Left ventricle myocardium inferior (tissue), 1 donor: ENCODE data around the gene FKBP8. TPM values are rescaled to one million over a fixed set of nuclear protein-coding genes. Genes with fewer than 3 reads are reported as not detected.
"Not testable (repeated sequence)": the region's sequence is repeated elsewhere in the genome, so short reads cannot be mapped to it uniquely, and the experiment has no call there.

ENCODE experiments used
- DNase-seq: peaks from one replicate; pipeline ENCODE4 v3.0.0-alpha.2; 2020
- H3K27ac ChIP-seq: fragments of 200-600 bp; replicated peaks from 2 replicates; pipeline ENCODE4 v1.8.0; 2021
- H3K27me3 ChIP-seq: fragments of 200-600 bp; 2 replicates; pipeline ENCODE4 v1.8.0; 2021; ENCODE audit warnings: low read depth
- H3K36me3 ChIP-seq: fragments of 200-600 bp; 2 replicates; pipeline ENCODE4 v1.8.0; 2021
- H3K4me1 ChIP-seq: fragments of 200-600 bp; 2 replicates; pipeline ENCODE4 v1.8.0; 2021
- H3K4me3 ChIP-seq: fragments of 200-600 bp; 2 replicates; pipeline ENCODE4 v1.8.0; 2021; ENCODE audit warnings: mild to moderate bottlenecking, moderate library complexity
- H3K9me3 ChIP-seq: fragments of 200-600 bp; replicated peaks from 2 replicates; pipeline ENCODE4 v1.8.0; 2021
- intact Hi-C: fragments of 100-400 bp; cut with micrococcal nuclease; formaldehyde crosslinking; loops from one replicate; pipeline ENCODE4 v1.11.0; 2022
- total RNA-seq: library from RNA; stranded (reverse); fragmentation: NEBNext Ultra II Directional; extraction: Animal tissue kit (Norgen Biotek cat#: 25700); gene quantifications from one replicate; pipeline ENCODE4 v1.2.1, GENCODE V29; 2021
- TF ChIP-seq, protein P1 (sequence below): fragments of 200-600 bp; IDR thresholded peaks from 2 replicates; pipeline ENCODE4 v1.8.0; 2021; ENCODE audit warnings: antibody characterized with exemption, mild to moderate bottlenecking, borderline replicate concordance
- donor health status: DM: no; HTN: yes; CAD: no; lungs with severe emphysema.

Gene FKBP8
- total RNA-seq, 1 donor from 2014 or later = 153 TPM

DNA sequence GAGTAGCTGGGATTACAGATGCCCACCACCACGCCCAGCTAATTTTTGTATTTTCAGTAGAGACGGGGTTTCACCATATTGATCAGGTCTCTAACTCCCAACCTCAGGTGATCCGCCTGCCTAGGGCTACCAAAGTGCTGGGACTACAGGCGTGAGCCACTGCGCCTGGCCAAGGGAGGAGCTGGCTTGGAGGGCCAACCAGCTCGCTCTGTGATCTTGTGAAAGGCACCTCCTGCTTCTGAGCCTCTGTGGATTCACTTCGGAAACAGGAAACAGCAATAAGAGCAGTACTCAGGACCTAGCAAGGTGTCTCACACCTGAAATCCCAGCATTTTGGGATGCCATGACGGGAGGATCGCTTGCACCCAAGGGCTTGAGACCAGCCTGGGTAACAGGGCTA, 19.5 kb downstream of the FKBP8 start:
- Histone ChIP-seq H3K27ac (no peak overlapping the region), H3K27me3 (no peaks in the 10 kb centered on the region), H3K9me3 (no peaks in the 10 kb centered on the region), H3K4me1 (peaks cover 34% of the 10 kb centered on the region), H3K4me3 (no peak overlapping the region), H3K36me3 (no peaks in the 10 kb centered on the region)
- intact Hi-C loops = loop anchor here (5.0 kb wide), 1 partner anchor 57 kb away; no protein-coding TSS in a partner anchor
- TF ChIP-seq, protein P1, sequence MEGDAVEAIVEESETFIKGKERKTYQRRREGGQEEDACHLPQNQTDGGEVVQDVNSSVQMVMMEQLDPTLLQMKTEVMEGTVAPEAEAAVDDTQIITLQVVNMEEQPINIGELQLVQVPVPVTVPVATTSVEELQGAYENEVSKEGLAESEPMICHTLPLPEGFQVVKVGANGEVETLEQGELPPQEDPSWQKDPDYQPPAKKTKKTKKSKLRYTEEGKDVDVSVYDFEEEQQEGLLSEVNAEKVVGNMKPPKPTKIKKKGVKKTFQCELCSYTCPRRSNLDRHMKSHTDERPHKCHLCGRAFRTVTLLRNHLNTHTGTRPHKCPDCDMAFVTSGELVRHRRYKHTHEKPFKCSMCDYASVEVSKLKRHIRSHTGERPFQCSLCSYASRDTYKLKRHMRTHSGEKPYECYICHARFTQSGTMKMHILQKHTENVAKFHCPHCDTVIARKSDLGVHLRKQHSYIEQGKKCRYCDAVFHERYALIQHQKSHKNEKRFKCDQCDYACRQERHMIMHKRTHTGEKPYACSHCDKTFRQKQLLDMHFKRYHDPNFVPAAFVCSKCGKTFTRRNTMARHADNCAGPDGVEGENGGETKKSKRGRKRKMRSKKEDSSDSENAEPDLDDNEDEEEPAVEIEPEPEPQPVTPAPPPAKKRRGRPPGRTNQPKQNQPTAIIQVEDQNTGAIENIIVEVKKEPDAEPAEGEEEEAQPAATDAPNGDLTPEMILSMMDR = no peak
- no peak for DNase-seq

DNA sequence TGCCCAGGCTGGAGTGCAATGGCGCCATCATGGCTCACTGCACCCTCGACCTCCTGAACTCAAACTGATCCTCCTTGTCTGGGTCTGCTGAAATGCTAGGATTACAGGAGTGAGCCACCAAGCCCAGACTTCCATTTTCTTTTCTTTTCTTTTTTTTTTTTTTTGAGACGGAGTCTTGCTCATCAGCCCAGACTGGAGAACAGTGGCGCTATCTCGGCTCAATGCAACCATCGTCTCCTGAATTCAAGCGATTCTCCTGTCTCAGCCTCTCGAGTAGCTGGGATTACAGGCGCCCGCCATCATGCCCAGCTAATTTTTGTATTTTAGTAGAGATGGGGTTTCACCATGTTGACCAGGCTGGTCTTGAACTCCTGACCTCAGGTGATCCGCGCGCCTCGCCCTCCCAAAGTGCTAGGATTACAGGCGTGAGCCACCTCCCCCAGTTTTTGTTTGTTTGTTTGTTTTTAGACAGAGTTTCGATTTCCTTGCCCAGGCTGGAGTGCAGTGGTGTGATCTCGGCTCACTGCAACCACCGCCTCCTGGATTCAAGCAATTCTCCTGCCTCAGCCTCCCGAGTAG, 20.4 kb downstream of the FKBP8 start:
- not testable (repeated sequence) for H3K36me3 ChIP-seq, DNase-seq, H3K9me3 ChIP-seq, H3K27me3 ChIP-seq
- Histone ChIP-seq H3K27ac (peak overlapping the region; percentile 94), H3K4me1 (peaks cover 42% of the 10 kb centered on the region), H3K4me3 (peak overlapping the region; percentile 94)
- intact Hi-C loops = loop anchor here (5.0 kb wide), 1 partner anchor 56 kb away; no protein-coding TSS in a partner anchor

DNA sequence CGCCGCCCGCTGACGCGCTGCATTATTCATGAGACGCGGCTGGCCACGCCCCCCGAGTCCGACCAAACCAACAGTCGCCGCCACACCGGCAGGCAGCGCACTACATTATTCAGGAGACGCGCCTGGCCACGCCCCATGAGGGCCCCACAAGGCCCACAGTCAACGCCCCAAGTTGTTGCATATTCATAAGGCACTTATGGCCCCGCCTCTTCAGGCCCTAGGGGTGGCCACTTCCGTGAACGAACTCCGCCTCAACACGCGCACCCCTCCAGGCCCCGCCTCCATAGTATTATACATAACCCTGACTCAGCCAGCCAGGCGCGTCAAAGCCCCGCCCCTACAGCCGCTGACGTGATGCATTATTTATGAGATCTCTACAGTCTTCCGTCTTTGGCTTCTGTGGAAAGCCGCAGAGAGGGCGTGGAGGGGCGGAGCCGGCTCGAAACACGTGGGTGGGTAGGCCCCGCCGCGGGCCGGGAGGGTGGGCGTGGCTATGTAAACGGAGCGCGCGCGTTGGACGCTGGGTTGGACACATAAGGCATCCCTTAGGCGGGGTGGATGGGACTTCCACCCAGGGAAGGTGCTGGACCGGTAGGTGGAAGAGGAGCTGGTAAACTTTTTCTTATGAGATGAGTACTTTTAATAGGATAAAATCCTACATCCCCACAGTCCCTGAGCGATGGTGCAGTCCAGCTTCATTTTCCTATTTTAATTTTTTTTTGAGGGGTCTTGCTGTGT, 21.1 kb downstream of the FKBP8 start:
- no peaks in the 10 kb centered on the region for H3K9me3 ChIP-seq
- DNase-seq = peak; percentile 100
- TF ChIP-seq, protein P1 = no peak
- H3K4me3 ChIP-seq = peak overlapping the region; percentile 94
- H3K4me1 ChIP-seq = peaks cover 43% of the 10 kb centered on the region
- H3K27me3 ChIP-seq = no peaks in the 10 kb centered on the region
- peak overlapping the region; percentile 94 for H3K27ac ChIP-seq
- intact Hi-C loops = loop anchor here (5.0 kb wide), 1 partner anchor 55 kb away; no protein-coding TSS in a partner anchor
- no peaks in the 10 kb centered on the region for H3K36me3 ChIP-seq

DNA sequence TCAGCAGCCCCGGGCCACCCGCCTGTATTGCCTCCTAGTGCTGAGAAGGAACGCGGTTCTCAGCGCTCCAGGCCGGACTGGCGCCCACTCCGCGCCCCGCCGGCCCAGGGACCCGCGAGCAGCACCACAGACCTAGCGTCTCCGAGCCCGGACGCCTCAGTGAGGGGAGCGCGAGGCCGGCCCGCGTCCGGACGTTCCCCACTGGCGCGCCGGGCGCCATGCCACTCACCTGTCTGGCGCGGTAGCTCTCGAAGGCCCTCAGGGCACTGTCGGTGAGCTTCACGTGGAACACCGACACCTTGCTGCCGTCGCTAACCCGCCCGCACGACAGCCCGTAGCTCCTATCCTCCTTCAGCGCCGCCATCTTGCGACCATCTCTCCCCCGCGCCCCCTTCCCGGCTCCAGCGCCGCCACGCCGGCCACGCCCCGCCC, 21.7 kb downstream of the FKBP8 start, which contains the start of gene ELL:
Gene ELL (minus strand): TSS at position 379 of the 432 bp plus-strand sequence. CDS start 15 bp downstream, at position 364.
- intact Hi-C loops = loop anchor here (5.0 kb wide), 1 partner anchor 54 kb away; no protein-coding TSS in a partner anchor
- peaks cover 46% of the 10 kb centered on the region for H3K4me1 ChIP-seq
- H3K36me3 ChIP-seq = no peaks in the 10 kb centered on the region
- no peaks in the 10 kb centered on the region for H3K9me3 ChIP-seq
- H3K4me3 ChIP-seq = peak within 1 kb of the TSS; percentile 94
- peak within 1 kb of the TSS; percentile 94 for H3K27ac ChIP-seq
- TF ChIP-seq, protein P1 = no peak
- H3K27me3 ChIP-seq = no peaks in the 10 kb centered on the region
- no peak for DNase-seq

DNA sequence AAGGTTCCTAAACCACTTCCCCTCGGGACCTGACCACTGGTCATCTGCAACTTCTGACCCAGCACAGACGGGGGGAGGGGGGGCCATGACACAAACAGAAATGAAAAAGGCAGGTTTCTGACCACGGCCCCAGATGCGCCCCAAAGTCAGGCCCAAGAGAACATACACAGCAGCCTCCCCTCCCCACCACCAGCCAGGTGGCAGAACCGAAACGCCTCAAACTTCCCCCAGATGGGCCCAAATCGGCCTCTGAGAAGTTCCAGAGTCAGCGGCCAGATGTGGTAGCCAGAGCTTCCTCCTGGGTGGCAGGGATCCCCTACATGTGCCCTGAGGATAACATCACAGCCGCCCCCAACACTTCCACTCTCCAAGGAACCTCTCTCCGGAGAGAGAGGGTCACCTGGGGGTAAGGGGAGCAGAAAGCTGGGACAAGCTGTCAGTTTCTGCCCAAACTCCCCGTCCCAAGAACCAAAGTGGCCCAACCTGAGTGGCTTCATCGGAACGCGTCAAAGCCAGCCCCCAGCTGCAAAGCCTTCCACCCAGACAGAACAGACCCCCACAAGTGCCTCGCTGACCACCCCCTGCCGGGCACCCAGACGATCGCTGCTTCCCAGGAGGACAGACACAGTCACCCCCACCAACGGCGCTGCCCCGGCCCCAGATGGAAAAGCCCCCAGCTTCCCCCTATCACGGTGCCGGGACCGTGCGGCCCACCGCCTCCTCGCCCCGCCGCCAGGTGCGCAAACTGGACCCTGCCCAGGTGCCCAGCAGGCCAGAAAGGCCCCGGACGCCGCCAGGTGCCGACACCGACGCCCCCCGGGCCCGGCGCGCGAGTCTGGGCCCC, 22.3 kb downstream of the FKBP8 start:
- Histone ChIP-seq H3K36me3 (no peaks in the 10 kb centered on the region), H3K4me1 (peaks cover 53% of the 10 kb centered on the region), H3K9me3 (no peaks in the 10 kb centered on the region), H3K27ac (peak overlapping the region; percentile 94), H3K27me3 (no peaks in the 10 kb centered on the region), H3K4me3 (peak overlapping the region; percentile 94)
- intact Hi-C loops = loop anchor here (5.0 kb wide), 1 partner anchor 54 kb away; no protein-coding TSS in a partner anchor
- TF ChIP-seq, protein P1 = no peak
- DNase-seq = peak; percentile 41
